ENCODE results near the gene RAB34. TPM values are rescaled to one million over a fixed set of nuclear protein-coding genes. Genes with fewer than 3 reads are reported as not detected.

Gene RAB34
- total and polyA plus RNA-seq, 9 of the 15 experiments (the other 6 are each of a cell fraction or from before 2014, with no cell fraction given), result 0.07 to 3.8 (median 0.46) TPM; not detected in 1

- TF ChIP-seq ZBTB5 (IDR thresholded peaks at IDR 0.05) (no peak), HMBOX1 (IDR thresholded peaks at IDR 0.05) (no peak), DIDO1 (tag; IDR thresholded peaks at IDR 0.05; ENCODE audit: low read depth) (no peak), CHD2 (IDR thresholded peaks at IDR 0.05; ENCODE audit: low read depth, low read length) (no peak), TCF15 (CRISPR knock-in tag; IDR thresholded peaks at IDR 0.05) (no peak), ZNF175 (CRISPR knock-in tag; IDR thresholded peaks at IDR 0.05; ENCODE audit: low read depth) (peak; percentile 55; the same call in 1 of the 2 replicates), TAF1 (IDR thresholded peaks at IDR 0.05; ENCODE audit: control insufficient read depth, extremely low read depth, insufficient read depth, low read length, severe bottlenecking) (no peak), FOSL1 (tag; conservative IDR thresholded peaks at IDR 0.05) (no peak), E2F8 (IDR thresholded peaks at IDR 0.05; ENCODE audit: low read depth, partially characterized antibody) (no peak), ZNF263 (CRISPR knock-in tag; IDR thresholded peaks at IDR 0.05; ENCODE audit: borderline replicate concordance) (no peak), KLF16 (IDR thresholded peaks at IDR 0.05) (no peak), MCM7 (IDR thresholded peaks at IDR 0.05) (no peak), E2F5 (CRISPR knock-in tag; IDR thresholded peaks at IDR 0.05) (no peak), CBFA2T3 (IDR thresholded peaks at IDR 0.05) (peak; percentile 77), TFAP4 (CRISPR knock-in tag; IDR thresholded peaks at IDR 0.05; ENCODE audit: borderline replicate concordance) (peak; percentile 90), ZNF165 (CRISPR knock-in tag; IDR thresholded peaks at IDR 0.05; ENCODE audit: borderline replicate concordance) (no peak), ZNF324 (CRISPR knock-in tag; IDR thresholded peaks at IDR 0.05) (no peak), HOXB6 (CRISPR knock-in tag; IDR thresholded peaks at IDR 0.05; ENCODE audit: borderline replicate concordance) (no peak)
Observed at GRCh38 chr17:28711723-28712031, 6.0 kb downstream of the RAB34 start, which contains the start of gene PROCA1 (continued).
